KMS-11 (cell line): ENCODE results near the gene LAT.

Source experiments
- H2AFZ ChIP-seq: fragments of 200-600 bp; sonication (generic); 2 replicates; pipeline ENCODE4 v1.6.1; 2016; ENCODE audit warnings: antibody characterized with exemption, mixed run types, low read depth
- H3K27ac ChIP-seq: fragments of 200-600 bp; sonication (generic); 2 replicates; pipeline ENCODE4 v1.6.1; 2016; ENCODE audit warnings: mild to moderate bottlenecking, mixed run types
- H3K27me3 ChIP-seq: fragments of 200-600 bp; sonication (generic); 2 replicates; pipeline ENCODE4 v1.6.1; 2017; ENCODE audit warnings: mild to moderate bottlenecking, low read depth, mixed run types, moderate library complexity; ENCODE audit not compliant: insufficient read depth
- H3K36me3 ChIP-seq: fragments of 200-600 bp; sonication (generic); 2 replicates; pipeline ENCODE4 v1.6.1; 2017; ENCODE audit warnings: mild to moderate bottlenecking, mixed run types; ENCODE audit not compliant: insufficient read depth
- H3K4me1 ChIP-seq: fragments of 200-600 bp; sonication (generic); 2 replicates; pipeline ENCODE4 v1.6.1; 2016; ENCODE audit warnings: mild to moderate bottlenecking, low read depth, mixed run types; ENCODE audit not compliant: poor library complexity, severe bottlenecking
- H3K4me2 ChIP-seq: fragments of 200-600 bp; sonication (generic); 2 replicates; pipeline ENCODE4 v1.7.0; 2016; ENCODE audit warnings: mild to moderate bottlenecking, mixed run types
- H3K4me3 ChIP-seq: fragments of 200-600 bp; sonication (generic); IDR thresholded peaks from 2 replicates; pipeline ENCODE4 v1.6.1; 2017; ENCODE audit warnings: low read depth, low read length, mixed read lengths; ENCODE audit not compliant: insufficient read depth
- H3K79me2 ChIP-seq: fragments of 200-600 bp; sonication (generic); 2 replicates; pipeline ENCODE4 v1.6.1; 2016; ENCODE audit warnings: low read depth, mixed run types; ENCODE audit not compliant: insufficient read depth
- H3K9ac ChIP-seq: fragments of 200-600 bp; sonication (generic); 2 replicates; pipeline ENCODE4 v1.6.1; 2016; ENCODE audit warnings: mild to moderate bottlenecking, mixed run types
- H4K20me1 ChIP-seq: fragments of 200-600 bp; sonication (generic); 2 replicates; pipeline ENCODE4 v1.6.1; 2016; ENCODE audit warnings: mild to moderate bottlenecking, mixed run types; ENCODE audit not compliant: insufficient read depth
- TF ChIP-seq, protein P1 (sequence below): fragments of 200-600 bp; sonication (generic); conservative IDR thresholded peaks from 2 replicates; pipeline ENCODE4 v1.6.1; 2017; ENCODE audit warnings: low read depth, mild to moderate bottlenecking, antibody characterized with exemption, low read length, moderate library complexity, mixed read lengths

The LAT gene

GRCh38 chr16:29011851-29012250 lies 27.0 kb downstream of the LAT start:
- Histone ChIP-seq H3K36me3 (no peaks in the 10 kb centered on the region), H3K79me2 (no peaks in the 10 kb centered on the region), H3K4me3 (no peak overlapping the region), H3K4me2 (no peak overlapping the region), H2AFZ (no peak overlapping the region), H3K27ac (no peak overlapping the region), H4K20me1 (no peaks in the 10 kb centered on the region), H3K9ac (no peak overlapping the region), H3K4me1 (no peaks in the 10 kb centered on the region), H3K27me3 (no peaks in the 10 kb centered on the region)
- TF ChIP-seq, protein P1, sequence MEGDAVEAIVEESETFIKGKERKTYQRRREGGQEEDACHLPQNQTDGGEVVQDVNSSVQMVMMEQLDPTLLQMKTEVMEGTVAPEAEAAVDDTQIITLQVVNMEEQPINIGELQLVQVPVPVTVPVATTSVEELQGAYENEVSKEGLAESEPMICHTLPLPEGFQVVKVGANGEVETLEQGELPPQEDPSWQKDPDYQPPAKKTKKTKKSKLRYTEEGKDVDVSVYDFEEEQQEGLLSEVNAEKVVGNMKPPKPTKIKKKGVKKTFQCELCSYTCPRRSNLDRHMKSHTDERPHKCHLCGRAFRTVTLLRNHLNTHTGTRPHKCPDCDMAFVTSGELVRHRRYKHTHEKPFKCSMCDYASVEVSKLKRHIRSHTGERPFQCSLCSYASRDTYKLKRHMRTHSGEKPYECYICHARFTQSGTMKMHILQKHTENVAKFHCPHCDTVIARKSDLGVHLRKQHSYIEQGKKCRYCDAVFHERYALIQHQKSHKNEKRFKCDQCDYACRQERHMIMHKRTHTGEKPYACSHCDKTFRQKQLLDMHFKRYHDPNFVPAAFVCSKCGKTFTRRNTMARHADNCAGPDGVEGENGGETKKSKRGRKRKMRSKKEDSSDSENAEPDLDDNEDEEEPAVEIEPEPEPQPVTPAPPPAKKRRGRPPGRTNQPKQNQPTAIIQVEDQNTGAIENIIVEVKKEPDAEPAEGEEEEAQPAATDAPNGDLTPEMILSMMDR: no peak

GRCh38 chr16:29012913-29013553 lies 28.2 kb downstream of the LAT start:
- Histone ChIP-seq H3K4me1 (no peaks in the 10 kb centered on the region), H3K36me3 (no peaks in the 10 kb centered on the region), H3K27ac (no peak overlapping the region), H3K4me3 (no peak overlapping the region), H3K9ac (no peak overlapping the region), H4K20me1 (no peaks in the 10 kb centered on the region), H2AFZ (no peak overlapping the region), H3K79me2 (no peaks in the 10 kb centered on the region), H3K4me2 (no peak overlapping the region), H3K27me3 (no peaks in the 10 kb centered on the region)
- TF ChIP-seq, protein P1: no peak

- TF ChIP-seq, protein P1: no peak
- no peaks in the 10 kb centered on the region for H3K36me3 ChIP-seq
- H3K4me3 ChIP-seq: no peak overlapping the region
- no peaks in the 10 kb centered on the region for H3K27me3 ChIP-seq
- no peak overlapping the region for H3K27ac ChIP-seq
- no peaks in the 10 kb centered on the region for H4K20me1 ChIP-seq
- H2AFZ ChIP-seq: no peak overlapping the region
- no peaks in the 10 kb centered on the region for H3K79me2 ChIP-seq
- H3K4me2 ChIP-seq: no peak overlapping the region
- no peak overlapping the region for H3K9ac ChIP-seq
- H3K4me1 ChIP-seq: no peaks in the 10 kb centered on the region
These were observed 29.8 kb downstream of the LAT start for GRCh38 chr16:29014561-29015069.

DNA sequence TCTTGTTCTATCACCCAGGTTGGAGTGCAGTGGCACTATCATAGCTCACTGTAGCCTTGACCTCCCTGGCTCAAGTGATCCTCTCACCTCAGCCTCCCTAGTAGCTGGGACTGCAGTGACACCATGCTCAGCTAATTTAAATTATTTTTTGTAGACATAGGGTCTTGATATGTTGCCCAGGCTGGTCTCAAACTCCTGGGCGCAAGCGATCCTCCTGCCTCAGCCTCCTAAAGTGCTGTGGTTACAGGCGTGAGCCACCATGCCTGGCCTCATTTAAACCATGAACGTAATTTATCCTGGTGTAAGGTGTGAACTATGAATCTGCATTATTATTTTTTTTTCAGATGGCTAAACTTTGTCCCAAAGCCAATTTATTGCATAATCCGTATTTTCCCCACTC lies 37.3 kb downstream of the LAT start:
- no peaks in the 10 kb centered on the region for H3K79me2 ChIP-seq
- H3K4me3 ChIP-seq: no peak overlapping the region
- H3K4me2 ChIP-seq: no peak overlapping the region
- H3K27ac ChIP-seq: no peak overlapping the region
- no peaks in the 10 kb centered on the region for H3K36me3 ChIP-seq
- no peak overlapping the region for H2AFZ ChIP-seq
- no peaks in the 10 kb centered on the region for H3K27me3 ChIP-seq
- H4K20me1 ChIP-seq: no peaks in the 10 kb centered on the region
- TF ChIP-seq, protein P1: no peak
- H3K9ac ChIP-seq: no peak overlapping the region
- no peaks in the 10 kb centered on the region for H3K4me1 ChIP-seq
